D341Med (cell line): ENCODE results near the gene NECAB3.
"Not testable (repeated sequence)": the region's sequence is repeated elsewhere in the genome, so short reads cannot be mapped to it uniquely, and the experiment has no call there.

Experiments used
- DNase-seq: peaks from one replicate; pipeline ENCODE4 v3.0.0; 2012; ENCODE audit warnings: low spot score

NECAB3 gene

GRCh38 chr20:33648396-33649004, 25.7 kb downstream of the NECAB3 start:
- DNase-seq, result no peak

DNA sequence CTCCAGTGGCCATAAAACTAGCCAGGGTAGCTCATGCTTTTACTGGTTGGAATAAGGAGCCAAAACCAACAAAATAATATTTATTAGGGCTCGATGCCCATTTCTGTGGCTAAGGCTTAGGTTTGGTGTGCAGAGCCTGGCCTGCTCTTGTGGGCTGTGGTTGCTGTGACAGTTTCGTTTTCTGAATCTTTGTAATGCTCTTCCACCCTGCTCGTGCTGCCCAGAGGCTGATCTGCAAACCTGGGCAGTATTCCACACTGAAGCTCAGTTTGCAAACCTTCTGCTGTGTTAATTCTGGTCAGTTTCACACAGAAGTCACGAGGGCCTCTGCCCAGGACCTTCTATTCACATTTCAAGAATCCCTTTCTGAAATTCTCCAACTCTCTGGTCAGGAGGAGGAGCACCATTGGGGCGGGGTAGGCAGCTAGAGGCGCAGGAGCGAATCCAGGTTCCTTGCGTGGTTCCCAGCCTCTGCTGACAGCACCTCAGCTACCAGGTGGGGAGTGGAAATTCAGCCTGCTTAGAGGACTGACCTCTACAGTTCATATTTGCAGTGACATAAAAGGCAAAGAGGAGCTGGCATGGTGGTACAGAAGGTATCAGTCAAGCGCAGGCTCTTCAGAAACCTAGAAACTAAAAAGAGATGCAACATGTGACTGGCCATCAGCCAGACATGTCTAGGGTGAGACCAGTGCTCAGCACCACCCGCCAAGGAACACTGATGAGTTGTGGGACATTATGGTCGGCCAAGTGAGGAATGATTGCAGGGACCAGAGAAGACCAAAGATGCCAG, 26.4 kb downstream of the NECAB3 start:
- DNase-seq, result no peak

- not testable (repeated sequence) for DNase-seq
These were observed 27.1 kb downstream of the NECAB3 start for GRCh38 chr20:33646959-33647602.

- DNase-seq, result no peak
These were observed 28.0 kb downstream of the NECAB3 start for GRCh38 chr20:33646191-33646590.

DNA sequence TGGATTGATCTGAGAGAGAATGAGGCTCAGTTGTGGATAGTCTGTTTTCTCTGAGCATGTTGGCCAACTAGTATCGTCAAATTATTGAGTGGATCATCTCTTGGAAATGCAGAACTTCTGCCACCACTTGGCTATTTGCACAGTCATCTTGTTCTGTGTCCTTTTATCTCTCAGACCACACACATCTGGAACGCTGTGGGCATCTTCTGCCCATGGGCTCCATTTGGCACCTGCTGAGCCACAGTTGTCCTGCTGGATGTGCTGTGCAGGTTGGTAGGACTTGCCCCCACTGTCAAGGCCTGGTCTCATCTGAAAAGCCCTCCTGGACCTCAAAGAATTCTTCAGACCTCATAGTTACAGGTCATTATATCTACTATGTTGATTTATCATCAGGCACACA, 28.8 kb downstream of the NECAB3 start:
- no peak for DNase-seq

DNA sequence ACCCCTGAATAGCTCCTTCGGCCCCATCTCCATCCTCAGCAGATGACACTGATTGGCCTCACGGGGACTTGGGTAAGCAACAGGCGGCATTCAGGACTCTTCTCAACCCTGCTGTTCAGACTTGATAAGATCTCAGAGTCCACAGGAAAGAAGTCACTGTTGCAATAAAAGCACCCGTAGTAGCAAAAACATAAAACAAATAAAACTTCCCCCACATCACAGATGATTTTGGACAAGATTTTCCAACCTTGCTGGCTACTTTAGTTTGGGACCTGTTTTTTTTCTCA, 29.2 kb downstream of the NECAB3 start:
- DNase-seq, result no peak

- no peak for DNase-seq
These were observed 29.7 kb downstream of the NECAB3 start for GRCh38 chr20:33644313-33645071.

DNA sequence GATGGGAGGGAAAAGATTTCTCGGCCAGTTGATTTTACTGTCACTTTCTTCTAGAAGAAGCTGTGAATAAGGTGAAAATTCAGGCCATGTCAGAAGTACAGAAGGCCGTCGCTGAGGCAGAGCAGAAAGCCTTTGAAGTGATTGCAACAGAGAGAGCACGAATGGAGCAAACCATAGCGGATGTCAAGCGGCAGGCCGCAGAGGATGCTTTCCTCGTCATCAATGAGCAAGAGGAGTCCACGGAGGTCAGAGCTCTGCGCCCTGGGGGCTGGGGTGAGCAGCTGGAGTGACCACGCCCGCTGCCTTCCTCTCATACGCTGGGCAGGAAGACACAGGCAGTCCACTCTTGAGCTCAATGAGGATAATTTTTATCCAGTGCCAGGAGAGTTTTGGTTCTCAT, 33.9 kb downstream of the NECAB3 start:
- DNase-seq, result no peak

DNA sequence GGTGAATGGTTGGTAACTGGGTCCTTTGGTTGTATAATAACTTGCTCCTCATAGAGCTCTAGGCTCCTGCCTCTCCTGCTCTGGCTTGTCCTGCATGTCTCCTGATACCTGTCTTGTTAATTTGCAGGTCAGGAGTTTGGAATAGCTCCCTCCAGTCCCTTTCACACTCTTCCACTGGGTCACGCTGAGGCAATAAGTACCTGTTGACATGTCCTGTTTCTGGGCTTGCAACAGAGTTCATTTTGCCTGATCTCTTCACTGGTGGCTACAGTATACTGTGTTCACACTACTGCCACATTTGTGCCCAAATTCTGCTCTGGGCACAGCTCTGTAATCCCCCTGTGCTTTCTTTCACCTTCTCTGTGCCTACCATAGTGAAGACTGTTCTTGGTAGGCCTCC, 37.5 kb downstream of the NECAB3 start:
- no peak for DNase-seq

DNA sequence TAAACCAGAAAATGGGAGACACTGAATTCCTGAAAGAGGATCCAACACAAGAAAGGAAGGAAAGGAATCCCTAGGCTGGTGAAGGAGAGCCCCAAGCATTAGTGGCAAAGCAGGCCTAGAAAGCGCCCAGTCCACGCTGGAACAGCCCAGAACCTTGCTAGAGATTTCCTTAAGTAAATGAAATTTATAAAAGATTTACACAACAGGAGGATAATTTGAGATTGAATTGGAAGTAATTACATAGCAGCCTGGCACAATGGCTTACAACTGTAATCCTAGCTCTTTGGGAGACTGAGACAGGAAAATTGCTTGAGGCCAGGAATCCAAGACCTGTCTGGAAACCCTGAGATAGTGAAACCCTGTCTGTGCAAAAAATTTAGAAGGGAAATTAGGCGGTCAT, 38.9 kb downstream of the NECAB3 start:
- no peak for DNase-seq

DNA sequence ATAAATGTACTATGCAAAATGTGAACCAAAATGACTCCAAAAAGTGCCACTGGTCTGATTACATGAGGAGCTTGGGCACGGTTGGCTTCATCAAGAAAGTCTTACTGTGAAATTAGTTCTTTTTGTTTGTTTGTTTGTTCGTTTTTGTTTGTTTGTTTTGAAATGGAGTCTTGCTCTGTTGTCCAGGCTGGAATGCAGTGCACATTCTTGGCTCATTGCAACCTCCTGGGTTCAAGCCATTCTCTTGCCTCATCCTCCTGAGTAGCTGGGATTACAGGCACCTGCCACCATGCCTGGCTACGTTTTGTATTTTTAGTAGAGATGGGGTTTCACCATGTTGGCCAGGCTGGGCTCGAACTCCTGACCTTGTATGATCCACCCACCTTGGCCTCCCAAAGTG, 42.3 kb downstream of the NECAB3 start:
- not testable (repeated sequence) for DNase-seq

DNA sequence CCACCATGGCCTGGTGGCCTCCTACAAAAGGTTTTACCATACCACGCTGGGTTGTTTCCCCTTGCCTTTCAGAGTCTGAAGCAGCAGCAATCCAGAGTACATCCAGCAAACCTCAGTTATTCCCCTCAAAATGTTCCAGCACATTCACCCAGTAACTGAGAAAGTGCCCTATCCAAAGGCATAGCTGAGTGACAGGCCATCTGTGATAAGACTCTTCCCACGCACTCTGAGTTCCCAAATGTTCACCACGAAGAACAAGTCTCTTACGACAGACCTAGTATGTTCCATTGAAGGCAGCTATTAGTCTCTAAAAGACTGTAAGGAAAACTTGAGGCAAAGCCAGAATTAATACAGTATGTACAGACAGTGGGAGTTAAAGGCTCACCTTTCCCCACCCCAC, 43.7 kb downstream of the NECAB3 start:
- DNase-seq, result no peak

DNA sequence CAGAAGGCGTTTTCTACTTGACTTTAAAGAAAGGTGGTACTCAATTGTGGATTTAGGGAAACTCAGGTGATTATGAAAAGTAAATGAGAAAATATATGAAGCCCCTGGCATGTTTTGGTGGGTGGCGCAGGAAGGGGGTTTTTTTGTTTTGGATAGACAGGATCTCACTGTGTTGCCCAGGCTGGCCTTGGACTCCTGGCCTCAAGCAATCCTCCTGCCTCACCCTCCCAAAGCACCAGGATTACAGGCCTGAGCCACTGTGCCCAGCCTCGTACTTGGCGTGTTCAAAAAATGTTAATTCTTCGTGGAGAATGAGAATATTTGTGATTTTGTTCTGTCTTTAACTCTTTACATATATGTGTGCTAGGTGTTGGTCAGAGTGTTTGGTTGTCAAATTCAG, 44.2 kb downstream of the NECAB3 start:
- no peak for DNase-seq

DNA sequence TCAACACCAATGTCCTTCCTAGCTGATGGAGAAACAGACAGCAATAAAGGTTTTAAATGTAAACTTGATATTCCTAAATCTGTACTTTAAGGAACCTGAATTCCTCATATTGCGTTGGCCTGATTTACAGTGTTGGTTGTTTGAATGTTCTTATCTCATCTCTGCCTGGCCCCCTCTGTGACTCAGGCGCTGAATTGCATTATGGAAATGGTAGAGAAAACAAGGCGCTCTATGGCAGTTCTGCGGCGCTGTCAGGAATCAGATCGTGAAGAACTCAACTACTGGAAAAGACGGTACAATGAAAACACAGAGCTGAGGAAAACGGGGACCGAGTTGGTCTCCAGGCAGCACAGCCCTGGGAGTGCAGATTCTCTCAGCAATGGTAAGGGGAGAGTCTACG, 44.7 kb downstream of the NECAB3 start:
- no peak for DNase-seq

- DNase-seq, result no peak
These were observed 46.5 kb downstream of the NECAB3 start for GRCh38 chr20:33627577-33628216.

GRCh38 chr20:33626190-33626589, 48.0 kb downstream of the NECAB3 start:
- DNase-seq, result no peak

DNA sequence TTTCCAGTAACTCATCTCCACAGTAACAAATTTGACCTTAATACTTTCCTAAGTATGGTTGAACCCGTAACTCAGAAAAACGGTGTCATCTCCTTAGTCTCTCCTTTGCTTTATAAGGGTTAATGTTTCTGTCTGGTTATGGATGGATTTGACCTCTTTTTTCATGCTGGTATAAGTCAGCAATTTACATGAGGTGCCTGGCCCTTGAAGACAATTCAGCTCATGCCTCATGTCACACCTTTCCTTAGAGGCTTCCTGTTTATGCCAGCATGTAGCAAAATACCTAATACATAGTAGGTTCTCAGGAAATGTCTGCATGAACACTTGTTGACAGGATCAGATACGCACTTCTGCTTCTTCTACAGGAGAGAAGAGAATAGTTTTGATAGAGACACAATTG, 49.8 kb downstream of the NECAB3 start:
- no peak for DNase-seq

DNA sequence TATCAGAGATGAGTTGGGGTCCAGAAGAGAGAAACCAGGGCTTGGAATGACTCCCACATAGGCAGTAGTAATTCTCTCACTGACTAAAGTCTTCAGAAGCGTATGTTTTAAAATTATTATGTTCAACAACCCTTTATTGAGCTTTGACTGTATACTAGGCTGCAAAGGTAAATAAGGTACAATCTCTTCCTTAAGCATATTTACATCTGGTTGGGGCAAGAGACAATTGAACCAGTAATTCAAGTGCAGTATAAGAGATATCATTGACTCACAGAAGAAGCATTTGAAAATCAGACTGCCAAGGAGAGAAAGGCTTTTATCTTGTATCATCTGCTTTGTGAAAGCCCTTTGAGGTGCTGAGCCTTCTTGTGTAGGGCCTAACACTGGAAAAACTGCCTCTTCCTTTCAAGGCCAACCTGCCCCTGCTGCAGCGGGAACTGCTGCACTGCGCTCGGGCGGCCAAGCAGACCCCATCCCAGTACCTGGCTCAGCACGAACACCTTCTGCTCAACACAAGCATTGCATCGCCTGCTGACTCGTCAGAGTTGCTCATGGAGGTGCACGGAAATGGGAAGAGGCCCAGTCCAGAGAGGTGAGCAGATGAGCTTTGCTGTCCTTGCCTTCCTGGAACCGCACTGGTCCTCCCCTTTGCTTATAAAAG, 51.4 kb downstream of the NECAB3 start:
- no peak for DNase-seq

DNA sequence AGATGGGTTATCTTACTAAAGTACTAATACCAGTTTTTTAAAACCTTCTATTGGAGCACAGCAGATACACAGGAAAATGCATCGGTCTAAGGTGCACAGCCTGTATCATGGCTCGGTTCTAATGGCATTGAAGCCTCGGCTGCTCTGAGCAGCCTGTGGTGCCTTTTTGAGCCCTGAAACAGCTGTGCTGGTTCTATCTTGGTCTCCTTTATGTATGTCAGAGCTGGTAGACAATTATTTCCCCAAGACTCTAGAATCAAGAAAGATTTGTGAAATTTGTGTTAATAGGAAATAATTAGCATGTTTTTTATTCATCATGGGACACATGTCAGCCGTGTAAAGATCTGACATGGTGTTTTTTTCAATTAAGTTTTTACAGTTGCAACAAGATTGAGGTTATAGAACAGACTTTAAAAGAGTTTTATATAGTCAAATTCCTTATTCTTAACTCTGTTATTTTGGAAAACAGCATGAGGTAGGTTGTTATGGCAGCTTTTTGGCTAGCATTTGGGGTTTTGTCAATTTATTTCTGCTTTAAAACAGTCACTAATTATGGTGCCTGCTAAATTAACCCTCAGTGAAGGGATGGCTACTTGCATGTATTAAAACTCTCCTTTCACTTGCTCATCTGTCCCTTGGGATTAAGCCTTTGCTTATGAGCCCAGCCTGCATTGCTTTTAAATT, 52.4 kb downstream of the NECAB3 start:
- DNase-seq, result no peak

GRCh38 chr20:33612001-33612400, 62.2 kb downstream of the NECAB3 start:
- no peak for DNase-seq

GRCh38 chr20:33611106-33611505, 63.1 kb downstream of the NECAB3 start:
- DNase-seq, result no peak
